NCI-H2196 (cell line): ENCODE results near the gene GUCY1A2.

Source experiments
- DNase-seq: peaks from one replicate; lab custom pipeline; 2025; ENCODE audit not compliant: unreplicated experiment; lab: John Stamatoyannopoulos, UW

GUCY1A2 gene

GRCh38 chr11:106679181-106679580, 339.1 kb downstream of the GUCY1A2 start:
- no peak for DNase-seq

- DNase-seq: no peak
Measured at GRCh38 chr11:106670069-106670468, 348.2 kb downstream of the GUCY1A2 start.

- DNase-seq: no peak
Measured at GRCh38 chr11:106668147-106668546, 350.1 kb downstream of the GUCY1A2 start.

- no peak for DNase-seq
Measured at GRCh38 chr11:106656646-106657045, 361.6 kb downstream of the GUCY1A2 start.

GRCh38 chr11:106644824-106645223, 373.5 kb downstream of the GUCY1A2 start:
- no peak for DNase-seq

- DNase-seq: no peak
Measured at GRCh38 chr11:106642331-106642730, 375.9 kb downstream of the GUCY1A2 start.

GRCh38 chr11:106632283-106632682, 386.0 kb downstream of the GUCY1A2 start:
- no peak for DNase-seq

GRCh38 chr11:106627694-106628093, 390.6 kb downstream of the GUCY1A2 start:
- no peak for DNase-seq

- no peak for DNase-seq
Measured at GRCh38 chr11:106625566-106625965, 392.7 kb downstream of the GUCY1A2 start.

GRCh38 chr11:106624377-106624776, 393.9 kb downstream of the GUCY1A2 start:
- no peak for DNase-seq
